COLO668 (cell line): Measurements from ENCODE around the gene KLHL6.
"Not testable (repeated sequence)": the region's sequence is repeated elsewhere in the genome, so short reads cannot be mapped to it uniquely, and the experiment has no call there.

Source experiments
- DNase-seq: peaks from one replicate; lab custom pipeline; 2025; ENCODE audit not compliant: unreplicated experiment; lab: John Stamatoyannopoulos, UW

Gene KLHL6

GRCh38 chr3:183570191-183570590 is 14.7 kb upstream of the KLHL6 start:
- not testable (repeated sequence) for DNase-seq

GRCh38 chr3:183566880-183567279 is 11.4 kb upstream of the KLHL6 start:
- DNase-seq = no peak

- DNase-seq = no peak
These were observed 8.5 kb upstream of the KLHL6 start for GRCh38 chr3:183564046-183564445.

- no peak for DNase-seq
These were observed 8.0 kb upstream of the KLHL6 start for GRCh38 chr3:183563536-183563874.

- no peak for DNase-seq
These were observed 5.1 kb upstream of the KLHL6 start for GRCh38 chr3:183560607-183561006.

- no peak for DNase-seq
These were observed 3.0 kb upstream of the KLHL6 start for GRCh38 chr3:183558495-183558894.

GRCh38 chr3:183556722-183557121 is 1.2 kb upstream of the KLHL6 start:
- DNase-seq = no peak

- DNase-seq = no peak
These were observed 1.1 kb downstream of the KLHL6 start for GRCh38 chr3:183554377-183554776.

- no peak for DNase-seq
These were observed 2.0 kb downstream of the KLHL6 start for GRCh38 chr3:183553334-183554026.

- DNase-seq = no peak
These were observed 3.6 kb downstream of the KLHL6 start for GRCh38 chr3:183551930-183552329.

- DNase-seq = no peak
These were observed 7.2 kb downstream of the KLHL6 start for GRCh38 chr3:183548262-183548769.

GRCh38 chr3:183546625-183547024 is 8.9 kb downstream of the KLHL6 start:
- no peak for DNase-seq

GRCh38 chr3:183545708-183546107 is 9.8 kb downstream of the KLHL6 start:
- DNase-seq = no peak

- no peak for DNase-seq
These were observed 13.2 kb downstream of the KLHL6 start for GRCh38 chr3:183542355-183542754.

- no peak for DNase-seq
These were observed 13.8 kb downstream of the KLHL6 start for GRCh38 chr3:183541738-183542137.

GRCh38 chr3:183541235-183541655 is 14.3 kb downstream of the KLHL6 start:
- no peak for DNase-seq

- DNase-seq = no peak
These were observed 14.8 kb downstream of the KLHL6 start for GRCh38 chr3:183540501-183541234.

GRCh38 chr3:183539811-183540210 is 15.7 kb downstream of the KLHL6 start:
- no peak for DNase-seq

- DNase-seq = no peak
These were observed 17.0 kb downstream of the KLHL6 start for GRCh38 chr3:183538486-183538885.

- no peak for DNase-seq
These were observed 18.2 kb downstream of the KLHL6 start for GRCh38 chr3:183537295-183537730.

GRCh38 chr3:183536238-183536880 is 19.1 kb downstream of the KLHL6 start:
- DNase-seq = no peak

GRCh38 chr3:183534249-183534648 is 21.3 kb downstream of the KLHL6 start:
- no peak for DNase-seq
